Loucy (cell line): Measurements from ENCODE around the gene ING5.
A peak's percentile ranks its signal among the peaks of the same experiment; 100 is the strongest.

ENCODE experiments used
- H2AFZ ChIP-seq: fragments of 200-600 bp; sonication (generic); 2 replicates; pipeline ENCODE4 v1.6.0; 2016; ENCODE audit warnings: antibody characterized with exemption, mild to moderate bottlenecking, low read length, moderate library complexity
- H3F3A ChIP-seq: fragments of 200-600 bp; 2 replicates; pipeline ENCODE4 v1.6.0; 2016; ENCODE audit warnings: antibody characterized with exemption, low read depth, mild to moderate bottlenecking
- H3K27me3 ChIP-seq: fragments of 200-600 bp; sonication (generic); 2 replicates; pipeline ENCODE4 v1.6.1; 2014; ENCODE audit warnings: low read length, mild to moderate bottlenecking; ENCODE audit not compliant: insufficient read depth, poor library complexity, severe bottlenecking
- H3K36me3 ChIP-seq: fragments of 200-600 bp; sonication (generic); 2 replicates; pipeline ENCODE4 v1.6.1; 2016; ENCODE audit warnings: low read length; ENCODE audit not compliant: insufficient read depth
- H3K4me1 ChIP-seq: fragments of 200-600 bp; sonication (generic); 2 replicates; pipeline ENCODE4 v1.5.1; 2014; ENCODE audit warnings: low read length, mild to moderate bottlenecking; ENCODE audit not compliant: insufficient read depth, poor library complexity, severe bottlenecking
- H3K4me2 ChIP-seq: fragments of 200-600 bp; sonication (generic); 2 replicates; pipeline ENCODE4 v1.6.0; 2014; ENCODE audit warnings: antibody characterized with exemption, low read length, low read depth, mild to moderate bottlenecking; ENCODE audit not compliant: poor library complexity, severe bottlenecking
- H3K4me3 ChIP-seq: fragments of 200-600 bp; sonication (generic); 2 replicates; pipeline ENCODE4 v1.5.1; 2014; ENCODE audit warnings: low read length, mild to moderate bottlenecking, mixed read lengths; ENCODE audit not compliant: poor library complexity, severe bottlenecking
- H3K79me2 ChIP-seq: fragments of 200-600 bp; sonication (generic); 2 replicates; pipeline ENCODE4 v1.6.1; 2014; ENCODE audit warnings: low read length; ENCODE audit not compliant: insufficient read depth
- H3K9ac ChIP-seq: fragments of 200-600 bp; sonication (generic); 2 replicates; pipeline ENCODE4 v1.6.0; 2014; ENCODE audit warnings: mild to moderate bottlenecking, low read depth, low read length, moderate library complexity; ENCODE audit not compliant: poor library complexity, severe bottlenecking
- H3K9me2 ChIP-seq: fragments of 200-600 bp; sonication (generic); replicated peaks from 2 replicates; pipeline ENCODE4 v1.6.1; 2016; ENCODE audit warnings: low read depth, low read length, mixed read lengths
- H3K9me3 ChIP-seq: fragments of 200-600 bp; sonication (generic); 2 replicates; pipeline ENCODE4 v1.6.1; 2014; ENCODE audit warnings: mild to moderate bottlenecking, antibody characterized with exemption, low read length, low read depth; ENCODE audit not compliant: insufficient read depth
- H4K20me1 ChIP-seq: fragments of 200-600 bp; sonication (generic); 2 replicates; pipeline ENCODE4 v1.6.0; 2014; ENCODE audit warnings: antibody characterized with exemption, low read length, mild to moderate bottlenecking; ENCODE audit not compliant: insufficient read depth, poor library complexity, severe bottlenecking
- EZH2phosphoT487 ChIP-seq: fragments of 200-600 bp; IDR thresholded peaks from 2 replicates; pipeline ENCODE4 v1.6.1; 2018; ENCODE audit warnings: antibody characterized with exemption, mild to moderate bottlenecking, moderate library complexity, borderline replicate concordance
- TF ChIP-seq, protein P1 (sequence below): fragments of 200-600 bp; sonication (generic); conservative IDR thresholded peaks from 2 replicates; pipeline ENCODE4 v1.5.1; 2014; ENCODE audit warnings: mild to moderate bottlenecking, antibody characterized with exemption, low read length

Gene ING5

DNA sequence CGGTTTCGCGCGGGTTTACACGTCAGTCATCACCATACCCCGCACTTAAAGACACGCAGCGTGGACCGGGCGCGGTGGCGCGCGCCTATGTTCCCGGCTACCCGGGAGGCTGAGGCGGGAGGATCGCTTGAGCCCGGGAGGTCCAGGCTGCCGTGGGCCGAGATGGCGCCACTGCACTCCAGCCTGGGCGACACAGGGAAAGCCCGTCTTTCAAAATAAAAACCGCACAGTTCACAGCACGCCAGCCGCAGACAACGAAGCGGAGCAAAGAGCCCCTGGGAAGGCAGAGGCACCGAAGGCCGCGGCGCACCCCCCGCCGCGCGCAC lies 15.6 kb upstream of the ING5 start:
- Histone ChIP-seq H3K4me2 (peak overlapping the region; percentile 99), H3F3A (no peaks in the 10 kb centered on the region), H3K9ac (peak overlapping the region; percentile 95), H3K36me3 (peaks cover 3% of the 10 kb centered on the region; the same call in 1 of the 2 replicates), H3K4me3 (peak overlapping the region; percentile 95), H3K9me2 (no peaks in the 10 kb centered on the region), H3K9me3 (no peaks in the 10 kb centered on the region), H3K79me2 (peaks cover 78% of the 10 kb centered on the region), H2AFZ (peak overlapping the region; percentile 70), H3K4me1 (peaks cover 22% of the 10 kb centered on the region), H4K20me1 (peaks cover 6% of the 10 kb centered on the region), H3K27me3 (no peaks in the 10 kb centered on the region)
- no peak for TF ChIP-seq EZH2phosphoT487
- TF ChIP-seq, protein P1, sequence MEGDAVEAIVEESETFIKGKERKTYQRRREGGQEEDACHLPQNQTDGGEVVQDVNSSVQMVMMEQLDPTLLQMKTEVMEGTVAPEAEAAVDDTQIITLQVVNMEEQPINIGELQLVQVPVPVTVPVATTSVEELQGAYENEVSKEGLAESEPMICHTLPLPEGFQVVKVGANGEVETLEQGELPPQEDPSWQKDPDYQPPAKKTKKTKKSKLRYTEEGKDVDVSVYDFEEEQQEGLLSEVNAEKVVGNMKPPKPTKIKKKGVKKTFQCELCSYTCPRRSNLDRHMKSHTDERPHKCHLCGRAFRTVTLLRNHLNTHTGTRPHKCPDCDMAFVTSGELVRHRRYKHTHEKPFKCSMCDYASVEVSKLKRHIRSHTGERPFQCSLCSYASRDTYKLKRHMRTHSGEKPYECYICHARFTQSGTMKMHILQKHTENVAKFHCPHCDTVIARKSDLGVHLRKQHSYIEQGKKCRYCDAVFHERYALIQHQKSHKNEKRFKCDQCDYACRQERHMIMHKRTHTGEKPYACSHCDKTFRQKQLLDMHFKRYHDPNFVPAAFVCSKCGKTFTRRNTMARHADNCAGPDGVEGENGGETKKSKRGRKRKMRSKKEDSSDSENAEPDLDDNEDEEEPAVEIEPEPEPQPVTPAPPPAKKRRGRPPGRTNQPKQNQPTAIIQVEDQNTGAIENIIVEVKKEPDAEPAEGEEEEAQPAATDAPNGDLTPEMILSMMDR = no peak

DNA sequence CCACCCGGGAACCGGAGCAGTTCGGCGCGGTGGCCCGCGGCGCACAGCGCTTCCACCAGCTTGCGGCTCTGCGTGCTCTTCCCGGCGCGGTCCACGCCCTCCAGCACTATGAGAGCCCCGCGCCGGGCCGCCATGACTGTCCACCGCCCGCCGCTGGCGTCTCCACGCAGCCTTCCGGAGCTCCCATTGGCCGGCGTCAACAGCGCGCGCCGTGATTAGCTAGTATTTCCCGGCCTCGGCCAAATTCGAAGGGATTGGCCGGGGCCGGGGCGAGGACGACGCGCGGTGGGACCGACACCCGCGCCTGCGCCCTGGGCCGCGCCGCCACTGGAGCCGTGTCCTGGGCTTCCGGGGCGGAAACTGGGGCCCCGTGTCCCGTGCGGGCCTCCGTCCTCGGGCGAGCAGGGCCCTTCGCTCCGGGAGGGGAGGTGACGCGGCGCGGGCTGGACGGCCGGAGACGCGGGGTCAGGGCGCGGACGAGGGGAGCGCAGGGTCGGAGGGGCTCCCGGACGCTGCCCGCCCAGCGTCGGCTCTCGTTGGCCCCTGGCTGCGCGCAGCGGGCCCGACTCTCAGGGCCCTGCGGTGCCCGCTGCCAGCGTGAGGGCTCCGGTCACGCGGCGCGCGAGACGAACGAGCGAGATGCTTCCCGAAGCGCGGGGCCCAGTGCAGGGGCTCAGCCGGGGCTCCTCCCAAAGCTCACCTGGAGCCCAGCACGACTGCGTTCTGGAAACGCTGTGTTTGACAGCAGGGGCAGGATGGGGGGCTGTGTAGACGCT lies 15.0 kb upstream of the ING5 start, which contains the start of gene DTYMK:
Gene DTYMK (minus strand): TSS at position 166 of the 776 bp plus-strand sequence. CDS start 32 bp downstream, at position 134.
- no peaks in the 10 kb centered on the region for H3F3A ChIP-seq
- H4K20me1 ChIP-seq = peaks cover 6% of the 10 kb centered on the region
- H3K4me2 ChIP-seq = peak within 1 kb of the TSS; percentile 99
- no peaks in the 10 kb centered on the region for H3K27me3 ChIP-seq
- H3K4me3 ChIP-seq = peak within 1 kb of the TSS; percentile 95
- peak within 1 kb of the TSS; percentile 82 for H2AFZ ChIP-seq
- H3K4me1 ChIP-seq = peaks cover 22% of the 10 kb centered on the region
- TF ChIP-seq EZH2phosphoT487 = no peak
- TF ChIP-seq, protein P1 = no peak
- H3K79me2 ChIP-seq = peaks cover 78% of the 10 kb centered on the region
- H3K9ac ChIP-seq = peak within 1 kb of the TSS; percentile 95
- H3K36me3 ChIP-seq = peaks cover 3% of the 10 kb centered on the region; the same call in 1 of the 2 replicates
- H3K9me3 ChIP-seq = no peaks in the 10 kb centered on the region
- H3K9me2 ChIP-seq = no peaks in the 10 kb centered on the region

DNA sequence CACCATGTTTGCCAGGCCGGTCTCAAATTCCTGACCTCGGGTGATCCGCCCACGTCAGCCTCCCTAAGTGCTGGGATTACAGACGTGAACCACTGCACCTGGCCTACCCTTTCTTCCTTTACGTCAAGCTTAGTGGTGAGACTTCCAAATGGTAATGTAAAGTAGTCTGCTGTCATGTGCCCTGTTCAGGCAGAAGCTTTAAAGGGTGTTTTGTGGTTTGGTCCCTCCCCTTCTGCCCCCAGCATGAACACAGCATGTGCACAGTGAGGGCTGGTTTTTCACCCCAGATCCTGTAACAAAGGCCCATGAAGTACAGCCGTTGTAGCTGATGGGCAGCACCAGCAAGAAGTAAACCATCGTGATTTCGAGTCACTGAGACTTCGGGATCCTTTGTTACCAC lies 12.5 kb upstream of the ING5 start:
- H3K9me2 ChIP-seq = no peaks in the 10 kb centered on the region
- H3K4me1 ChIP-seq = peaks cover 19% of the 10 kb centered on the region
- peaks cover 6% of the 10 kb centered on the region for H4K20me1 ChIP-seq
- no peaks in the 10 kb centered on the region for H3K9me3 ChIP-seq
- no peaks in the 10 kb centered on the region for H3F3A ChIP-seq
- H3K27me3 ChIP-seq = no peaks in the 10 kb centered on the region
- H3K9ac ChIP-seq = peak overlapping the region; percentile 34
- H3K4me3 ChIP-seq = peak overlapping the region; percentile 3
- peak overlapping the region; percentile 97 for H3K4me2 ChIP-seq
- no peak for TF ChIP-seq EZH2phosphoT487
- TF ChIP-seq, protein P1 = no peak
- peaks cover 1% of the 10 kb centered on the region; the same call in 1 of the 2 replicates for H3K36me3 ChIP-seq
- H3K79me2 ChIP-seq = peaks cover 57% of the 10 kb centered on the region
- H2AFZ ChIP-seq = no peak overlapping the region
